GM12874 (cell line): ENCODE data around the gene RASSF3.

Experiments used
- CTCF ChIP-seq: IDR thresholded peaks from 2 replicates; pipeline ENCODE4 v1.5.1; 2011; ENCODE audit warnings: low read depth, mild to moderate bottlenecking, control low read depth, low read length, moderate library complexity; ENCODE audit not compliant: insufficient read depth

The RASSF3 gene

GRCh38 chr12:64598831-64599230 lies 11.5 kb upstream of the RASSF3 start:
- TF ChIP-seq CTCF, result no peak

- TF ChIP-seq CTCF, result no peak
Measured at GRCh38 chr12:64600164-64600561, 10.1 kb upstream of the RASSF3 start.

- no peak for TF ChIP-seq CTCF
Measured at GRCh38 chr12:64603183-64603841, 7.0 kb upstream of the RASSF3 start.

- TF ChIP-seq CTCF, result 0 out of 2 replicates have a peak, but pooled peaks have one; percentile 13
Measured at GRCh38 chr12:64608901-64609535, 1.3 kb upstream of the RASSF3 start.

GRCh38 chr12:64609536-64610078 lies 688 bp upstream of the RASSF3 start:
- TF ChIP-seq CTCF, result no peak

- TF ChIP-seq CTCF, result no peak
Measured at GRCh38 chr12:64610660-64611340, 505 bp downstream of the RASSF3 start.
